ENCODE results near the gene COL6A2.

DNA sequence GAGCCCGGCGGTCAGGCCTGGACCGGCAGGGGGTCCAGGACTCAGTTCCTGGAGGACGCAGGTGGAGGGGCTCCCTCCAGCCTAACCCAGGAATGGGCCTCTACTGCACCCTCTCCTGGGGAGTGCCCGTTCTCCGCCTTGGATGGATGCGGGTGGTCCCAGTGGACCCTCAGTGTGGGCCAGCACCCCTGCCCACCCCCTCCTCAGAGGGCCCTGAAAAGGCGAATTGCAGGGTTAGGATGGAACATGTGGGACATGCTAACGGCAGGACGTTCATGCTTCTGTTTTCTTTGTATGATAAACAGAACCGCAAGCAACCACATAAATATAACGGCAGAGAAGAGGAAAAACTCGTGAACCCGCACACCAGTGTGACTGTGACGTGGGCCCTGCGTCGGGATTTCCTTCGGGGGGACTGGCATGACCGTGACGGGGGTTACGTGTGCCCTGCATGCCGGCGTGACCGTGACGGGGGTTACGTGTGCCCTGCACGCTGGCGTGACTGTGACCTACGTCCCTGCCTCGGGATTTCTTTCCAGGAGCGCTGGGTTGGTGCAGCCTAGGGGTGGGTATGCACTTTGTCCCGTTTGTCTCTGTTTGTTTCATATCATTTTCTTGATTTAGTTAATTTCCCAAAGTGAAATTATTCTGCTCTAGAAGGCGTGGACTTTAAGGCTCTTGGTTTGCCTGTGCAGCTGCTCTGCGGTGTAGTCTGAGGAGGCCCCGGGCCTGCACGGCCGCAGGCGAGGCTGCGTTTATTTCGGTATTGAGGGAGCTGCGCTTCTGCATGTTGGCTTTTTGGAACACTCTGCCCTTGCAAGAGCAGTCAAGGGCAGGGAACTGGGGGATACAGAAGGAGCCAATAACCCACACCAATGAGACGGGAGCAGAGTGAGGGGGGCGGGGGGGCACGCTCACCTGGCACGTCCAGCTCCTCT lies 54.3 kb downstream of the COL6A2 start:
- TF ChIP-seq, protein P1, sequence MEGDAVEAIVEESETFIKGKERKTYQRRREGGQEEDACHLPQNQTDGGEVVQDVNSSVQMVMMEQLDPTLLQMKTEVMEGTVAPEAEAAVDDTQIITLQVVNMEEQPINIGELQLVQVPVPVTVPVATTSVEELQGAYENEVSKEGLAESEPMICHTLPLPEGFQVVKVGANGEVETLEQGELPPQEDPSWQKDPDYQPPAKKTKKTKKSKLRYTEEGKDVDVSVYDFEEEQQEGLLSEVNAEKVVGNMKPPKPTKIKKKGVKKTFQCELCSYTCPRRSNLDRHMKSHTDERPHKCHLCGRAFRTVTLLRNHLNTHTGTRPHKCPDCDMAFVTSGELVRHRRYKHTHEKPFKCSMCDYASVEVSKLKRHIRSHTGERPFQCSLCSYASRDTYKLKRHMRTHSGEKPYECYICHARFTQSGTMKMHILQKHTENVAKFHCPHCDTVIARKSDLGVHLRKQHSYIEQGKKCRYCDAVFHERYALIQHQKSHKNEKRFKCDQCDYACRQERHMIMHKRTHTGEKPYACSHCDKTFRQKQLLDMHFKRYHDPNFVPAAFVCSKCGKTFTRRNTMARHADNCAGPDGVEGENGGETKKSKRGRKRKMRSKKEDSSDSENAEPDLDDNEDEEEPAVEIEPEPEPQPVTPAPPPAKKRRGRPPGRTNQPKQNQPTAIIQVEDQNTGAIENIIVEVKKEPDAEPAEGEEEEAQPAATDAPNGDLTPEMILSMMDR (IDR thresholded peaks at IDR 0.05): no peak
- no peak for TF ChIP-seq POLR2A (IDR thresholded peaks at IDR 0.05)
- TF ChIP-seq POLR2AphosphoS5 (IDR thresholded peaks at IDR 0.05): no peak

Measured in prostate gland (tissue), 2 donors.